SH-SY5Y (cell line): Measurements from ENCODE around the gene NT5M.

Source experiments
- GATA2 ChIP-seq: IDR thresholded peaks from 2 replicates; pipeline ENCODE4 v1.6.1; 2011; ENCODE audit warnings: mild to moderate bottlenecking, low read depth, low read length
- GATA3 ChIP-seq: IDR thresholded peaks from 2 replicates; pipeline ENCODE4 v1.6.1; 2011; ENCODE audit warnings: low read depth, mild to moderate bottlenecking, low read length, moderate library complexity

DNA sequence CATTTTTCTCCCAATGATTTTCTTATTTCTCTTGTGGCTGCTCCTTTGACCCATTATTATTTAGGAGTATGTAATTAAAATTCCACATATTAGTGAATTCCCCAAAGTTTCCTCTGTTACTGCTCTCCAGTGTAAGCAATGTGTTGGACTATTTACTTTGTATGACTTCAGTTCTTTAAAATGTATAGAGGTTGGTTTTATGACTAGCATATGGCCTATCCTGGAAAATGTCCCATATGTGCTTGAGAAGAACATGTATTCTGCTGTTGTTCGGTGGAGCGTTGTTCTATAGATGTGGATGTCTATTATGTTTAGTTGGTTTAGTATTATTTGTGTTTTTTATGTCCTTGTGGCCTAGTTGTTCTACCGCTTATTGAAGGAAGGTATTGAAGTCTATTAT, 6.0 kb upstream of the NT5M start:
- TF ChIP-seq GATA2 (no peak), GATA3 (no peak)
